HUDEP-2 (cell line): ENCODE measurements around the gene ZHX3.
"Not testable (repeated sequence)": the region's sequence is repeated elsewhere in the genome, so short reads cannot be mapped to it uniquely, and the experiment has no call there.

ENCODE experiments used
- DNase-seq, 76 experiments: peaks; one replicate each; lab custom pipeline; 2025; ENCODE audit not compliant: unreplicated experiment in 76 of 76; lab: John Stamatoyannopoulos, UW

Gene ZHX3

GRCh38 chr20:41140226-41141133 is 177.1 kb downstream of the ZHX3 start:
- no peak for DNase-seq

GRCh38 chr20:41139227-41140093 is 178.1 kb downstream of the ZHX3 start:
- DNase-seq = no peak

GRCh38 chr20:41138475-41139226 is 178.9 kb downstream of the ZHX3 start:
- no peak for DNase-seq

- peak in 28 of 76 experiments; percentile 35 to 72 (median 56) for DNase-seq
Observed at GRCh38 chr20:41137614-41138474, 179.7 kb downstream of the ZHX3 start.

GRCh38 chr20:41136680-41137613 is 180.6 kb downstream of the ZHX3 start, which contains the start of gene PLCG1:
PLCG1 (plus strand) TSS chr20:41137543; CDS start chr20:41137642, 99 bp downstream.
- peak in 71 of 76 experiments; percentile 24 to 89 (median 69) for DNase-seq

- DNase-seq = peak in 1 of 76 experiments; percentile 56
Observed at GRCh38 chr20:41135888-41136679, 181.4 kb downstream of the ZHX3 start.

GRCh38 chr20:41135187-41135887 is 182.2 kb downstream of the ZHX3 start:
- DNase-seq = peak in 31 of 76 experiments; percentile 4 to 52 (median 24)

- DNase-seq = no peak
Observed at GRCh38 chr20:41134362-41135186, 183.0 kb downstream of the ZHX3 start.

- DNase-seq = peak in 23 of 76 experiments; percentile 3 to 66 (median 42)
Observed at GRCh38 chr20:41133709-41134361, 183.7 kb downstream of the ZHX3 start.

GRCh38 chr20:41132388-41132775 is 185.1 kb downstream of the ZHX3 start:
- not testable (repeated sequence) for DNase-seq

GRCh38 chr20:41131594-41132387 is 185.7 kb downstream of the ZHX3 start:
- no peak for DNase-seq
